HL-60 (cell line): ENCODE data around the gene SLC49A4.

Experiments
- DNase-seq, 2 experiments: peaks; one replicate each; pipeline ENCODE4 v3.0.0-alpha.2; 2010 to 2020; ENCODE audit warnings: low read depth in 1 of 2, low spot score in 1 of 2
- H3K27ac ChIP-seq: fragments of 250-450 bp; sonication (Bioruptor Pico); replicated peaks from 2 replicates; pipeline ENCODE4 v1.5.1; 2020; ENCODE audit warnings: mild to moderate bottlenecking, moderate library complexity
- H3K27me3 ChIP-seq: fragments of 250-450 bp; sonication (Bioruptor Pico); 2 replicates; pipeline ENCODE4 v1.5.1; 2021; ENCODE audit warnings: mild to moderate bottlenecking, moderate library complexity; ENCODE audit not compliant: insufficient read depth, poor library complexity, severe bottlenecking
- H3K4me3 ChIP-seq: replicated peaks from 2 replicates; pipeline ENCODE4 v1.5.1; 2011; ENCODE audit warnings: mild to moderate bottlenecking, control low read depth, low read length; ENCODE audit not compliant: insufficient read depth
- CTCF ChIP-seq: IDR thresholded peaks from one replicate; pipeline ENCODE4 v1.5.1; 2011; ENCODE audit warnings: low read length, control low read depth, inconsistent platforms; ENCODE audit not compliant: insufficient read depth
- GABPA ChIP-seq: IDR thresholded peaks from 2 replicates; pipeline ENCODE4 v1.6.1; 2012; ENCODE audit warnings: low read depth
- POLR2AphosphoS5 ChIP-seq: IDR thresholded peaks from 2 replicates; pipeline ENCODE4 v1.6.1; 2012; ENCODE audit warnings: low read depth
- SPI1 ChIP-seq: IDR thresholded peaks from 2 replicates; pipeline ENCODE4 v1.6.1; 2012; ENCODE audit warnings: low read depth, mild to moderate bottlenecking, borderline replicate concordance
- TF ChIP-seq, protein P1 (sequence below): IDR thresholded peaks from 2 replicates; pipeline ENCODE4 v1.6.1; 2012; ENCODE audit warnings: low read depth; ENCODE audit not compliant: insufficient replicate concordance

The SLC49A4 gene

GRCh38 chr3:122824465-122825381, 29.9 kb downstream of the SLC49A4 start:
- TF ChIP-seq POLR2AphosphoS5, result no peak
- no peak for TF ChIP-seq SPI1
- TF ChIP-seq, protein P1, sequence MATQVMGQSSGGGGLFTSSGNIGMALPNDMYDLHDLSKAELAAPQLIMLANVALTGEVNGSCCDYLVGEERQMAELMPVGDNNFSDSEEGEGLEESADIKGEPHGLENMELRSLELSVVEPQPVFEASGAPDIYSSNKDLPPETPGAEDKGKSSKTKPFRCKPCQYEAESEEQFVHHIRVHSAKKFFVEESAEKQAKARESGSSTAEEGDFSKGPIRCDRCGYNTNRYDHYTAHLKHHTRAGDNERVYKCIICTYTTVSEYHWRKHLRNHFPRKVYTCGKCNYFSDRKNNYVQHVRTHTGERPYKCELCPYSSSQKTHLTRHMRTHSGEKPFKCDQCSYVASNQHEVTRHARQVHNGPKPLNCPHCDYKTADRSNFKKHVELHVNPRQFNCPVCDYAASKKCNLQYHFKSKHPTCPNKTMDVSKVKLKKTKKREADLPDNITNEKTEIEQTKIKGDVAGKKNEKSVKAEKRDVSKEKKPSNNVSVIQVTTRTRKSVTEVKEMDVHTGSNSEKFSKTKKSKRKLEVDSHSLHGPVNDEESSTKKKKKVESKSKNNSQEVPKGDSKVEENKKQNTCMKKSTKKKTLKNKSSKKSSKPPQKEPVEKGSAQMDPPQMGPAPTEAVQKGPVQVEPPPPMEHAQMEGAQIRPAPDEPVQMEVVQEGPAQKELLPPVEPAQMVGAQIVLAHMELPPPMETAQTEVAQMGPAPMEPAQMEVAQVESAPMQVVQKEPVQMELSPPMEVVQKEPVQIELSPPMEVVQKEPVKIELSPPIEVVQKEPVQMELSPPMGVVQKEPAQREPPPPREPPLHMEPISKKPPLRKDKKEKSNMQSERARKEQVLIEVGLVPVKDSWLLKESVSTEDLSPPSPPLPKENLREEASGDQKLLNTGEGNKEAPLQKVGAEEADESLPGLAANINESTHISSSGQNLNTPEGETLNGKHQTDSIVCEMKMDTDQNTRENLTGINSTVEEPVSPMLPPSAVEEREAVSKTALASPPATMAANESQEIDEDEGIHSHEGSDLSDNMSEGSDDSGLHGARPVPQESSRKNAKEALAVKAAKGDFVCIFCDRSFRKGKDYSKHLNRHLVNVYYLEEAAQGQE, result no peak
- TF ChIP-seq GABPA, result no peak
- TF ChIP-seq CTCF, result no peak
- Histone ChIP-seq H3K27me3 (no peaks in the 10 kb centered on the region), H3K4me3 (no peak overlapping the region), H3K27ac (no peak overlapping the region)
- no peak for DNase-seq

GRCh38 chr3:122825460-122825859, 30.6 kb downstream of the SLC49A4 start:
- TF ChIP-seq GABPA, result no peak
- Histone ChIP-seq H3K27me3 (no peaks in the 10 kb centered on the region), H3K4me3 (no peak overlapping the region), H3K27ac (no peak overlapping the region)
- DNase-seq, result no peak

GRCh38 chr3:122826278-122826677, 31.4 kb downstream of the SLC49A4 start:
- no peak overlapping the region for H3K27ac ChIP-seq
- TF ChIP-seq, protein P1, result no peak
- no peak for TF ChIP-seq CTCF
- TF ChIP-seq SPI1, result no peak
- TF ChIP-seq POLR2AphosphoS5, result no peak
- no peak for TF ChIP-seq GABPA
- DNase-seq, result no peak
- no peak overlapping the region for H3K4me3 ChIP-seq
- H3K27me3 ChIP-seq, result no peaks in the 10 kb centered on the region

DNA sequence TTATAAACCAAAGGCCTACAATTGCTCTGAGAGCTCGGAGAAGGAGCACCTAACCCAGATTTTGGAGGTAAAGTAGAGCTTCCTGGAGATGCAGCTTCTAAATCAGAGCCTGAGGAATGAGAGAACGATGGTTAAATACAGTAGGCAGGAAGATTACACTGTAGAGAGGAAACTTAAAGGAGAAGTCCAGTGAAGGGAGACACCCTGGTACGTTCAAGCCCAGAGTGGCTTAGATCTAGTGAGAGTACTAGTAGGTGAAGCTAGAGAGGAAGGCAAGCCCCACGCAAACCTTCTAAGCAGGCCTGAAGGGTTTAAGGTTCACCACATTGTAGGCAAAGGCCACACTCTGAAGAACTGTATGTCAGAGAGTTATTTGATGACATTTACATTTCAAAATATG, 33.4 kb downstream of the SLC49A4 start:
- Histone ChIP-seq H3K27me3 (no peaks in the 10 kb centered on the region), H3K27ac (no peak overlapping the region), H3K4me3 (no peak overlapping the region)
- TF ChIP-seq POLR2AphosphoS5, result no peak
- TF ChIP-seq, protein P1, result no peak
- TF ChIP-seq SPI1, result no peak
- no peak for TF ChIP-seq CTCF
- no peak for DNase-seq
